Activated CD8-positive, alpha-beta memory T cell treated with anti-CD3 and anti-CD28 coated beads for 24 hours (primary cell): ENCODE data around the gene GORASP2.
"Not testable (repeated sequence)": the region's sequence is repeated elsewhere in the genome, so short reads cannot be mapped to it uniquely, and the experiment has no call there.

ENCODE experiments used
- DNase-seq: peaks from one replicate; pipeline ENCODE4 v3.0.0-alpha.2; 2020

Gene GORASP2

DNA sequence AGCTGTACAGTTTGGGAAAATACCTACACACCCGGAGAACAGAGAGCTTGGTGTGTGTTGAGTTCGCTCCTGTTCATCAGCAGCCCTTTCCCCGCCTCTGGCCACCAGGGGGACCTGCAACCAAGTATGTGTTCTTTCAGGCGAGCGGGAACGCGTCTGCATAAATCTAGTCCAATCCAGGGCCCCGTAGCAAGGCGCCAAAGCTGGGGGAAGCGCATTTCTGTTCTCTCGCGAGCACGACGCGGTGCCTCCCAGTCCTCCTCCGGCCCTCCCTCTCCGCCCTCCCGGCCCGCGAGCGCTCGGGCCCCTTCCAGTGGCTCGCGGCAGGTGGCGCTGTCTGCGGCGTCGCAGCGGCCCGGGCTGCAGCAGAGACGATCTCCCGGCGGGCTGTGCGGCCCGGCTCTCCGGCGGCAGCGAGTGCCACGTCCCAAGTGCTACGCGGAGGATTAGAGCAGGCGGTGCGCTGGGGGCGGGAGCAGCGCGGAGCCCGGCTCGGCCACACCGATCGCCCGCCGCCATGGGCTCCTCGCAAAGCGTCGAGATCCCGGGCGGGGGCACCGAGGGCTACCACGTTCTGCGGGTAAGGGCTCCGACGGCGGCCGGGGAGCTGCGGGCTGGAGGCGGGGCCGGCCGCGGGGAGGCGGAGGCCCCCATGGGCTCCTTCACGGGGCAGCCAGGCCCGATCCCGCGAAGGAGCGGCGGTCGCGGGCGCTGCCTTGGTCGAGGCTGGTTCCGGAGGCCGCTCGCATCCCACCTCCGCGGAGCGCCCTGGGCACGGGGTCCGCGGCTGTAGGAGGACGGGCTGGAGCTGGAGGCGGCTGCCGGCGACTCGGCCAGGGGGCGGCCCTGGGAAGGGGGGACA is at the start of gene GORASP2:
TSS of gene GORASP2 (plus strand) at position 430 of the 862 bp plus-strand sequence. CDS start at position 518, 88 bp downstream.
- peak; percentile 97 for DNase-seq

- no peak for DNase-seq
These were observed 47.2 kb upstream of the GORASP2 start for GRCh38 chr2:170881840-170882239.

GRCh38 chr2:170882758-170883157 is 46.3 kb upstream of the GORASP2 start:
- DNase-seq: no peak

DNA sequence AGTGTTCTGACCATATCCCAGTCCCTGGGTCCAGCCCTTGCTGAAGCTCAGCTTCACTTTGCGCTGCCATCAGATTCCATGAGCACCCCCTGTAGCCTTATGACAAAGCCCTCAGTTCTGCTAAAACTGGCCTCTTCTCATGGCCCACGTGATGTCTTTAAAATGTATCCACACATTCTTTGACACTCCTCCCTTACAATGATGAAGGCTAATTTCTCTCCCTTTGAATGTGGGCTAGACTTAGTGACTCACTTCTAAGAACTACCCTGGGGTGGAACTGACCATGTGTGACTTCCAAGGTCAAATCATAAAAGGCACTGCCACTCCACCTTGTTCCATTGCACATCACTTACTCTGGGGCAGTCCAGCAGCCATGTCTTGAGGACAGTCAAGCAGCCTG is 45.4 kb upstream of the GORASP2 start:
- no peak for DNase-seq

- no peak for DNase-seq
These were observed 43.8 kb upstream of the GORASP2 start for GRCh38 chr2:170885130-170885791.

DNA sequence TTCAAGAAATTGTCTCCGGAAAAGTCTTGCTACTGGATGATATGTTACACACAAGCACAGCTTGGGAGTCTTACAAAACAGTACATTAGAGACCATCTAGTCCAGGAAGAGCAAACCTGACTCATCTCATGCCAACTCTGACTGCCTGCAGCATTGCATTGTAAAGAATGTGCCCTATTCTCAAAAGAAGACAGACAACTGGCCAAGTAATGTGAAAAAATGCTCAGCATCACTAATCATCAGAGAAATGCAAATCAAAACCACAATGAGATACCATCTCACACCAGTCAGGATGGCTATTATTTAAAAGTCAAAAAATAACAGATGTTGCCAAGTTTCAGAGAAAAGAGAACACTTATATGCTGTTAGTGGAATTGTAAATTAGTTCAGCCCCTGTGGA is 42.7 kb upstream of the GORASP2 start:
- no peak for DNase-seq

GRCh38 chr2:170887496-170887895 is 41.6 kb upstream of the GORASP2 start:
- DNase-seq: no peak

DNA sequence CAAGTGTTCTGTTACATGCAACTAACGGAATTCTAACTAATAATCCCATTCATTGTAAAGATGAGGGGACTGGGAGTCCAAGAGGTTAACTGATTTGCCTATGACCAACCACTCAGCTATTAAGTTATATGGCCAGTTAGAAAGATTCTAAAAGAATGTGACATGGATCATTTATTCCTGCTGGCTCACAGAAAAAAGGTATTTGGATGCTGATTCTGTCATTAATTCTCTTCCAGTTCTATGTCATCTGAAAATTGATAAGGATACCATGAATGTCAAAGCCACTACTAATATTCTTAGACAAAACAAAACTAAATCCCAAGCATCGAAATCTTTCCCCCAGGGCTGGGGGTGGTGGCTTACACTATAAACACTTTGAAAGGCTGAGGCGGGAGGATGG is 41.2 kb upstream of the GORASP2 start:
- DNase-seq: no peak

DNA sequence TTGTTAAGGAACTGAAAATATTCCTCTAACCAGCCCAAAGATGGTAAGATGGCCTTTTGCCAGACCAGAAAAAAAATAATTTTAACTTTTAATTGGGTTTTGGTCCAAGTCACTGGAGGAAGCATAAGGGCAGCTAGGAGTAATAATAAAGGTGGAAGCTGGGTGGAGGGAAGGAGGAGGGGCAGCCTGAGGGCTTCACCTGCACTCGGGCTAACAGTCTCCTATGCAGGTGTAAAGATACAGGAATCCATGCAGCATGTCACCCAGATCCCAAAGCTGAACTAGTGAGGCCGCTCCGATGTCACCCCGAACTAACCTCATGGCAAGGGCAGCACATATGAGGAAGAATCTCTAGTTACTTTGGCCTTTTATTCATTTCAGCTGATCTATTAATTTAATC is 37.2 kb upstream of the GORASP2 start:
- no peak for DNase-seq

DNA sequence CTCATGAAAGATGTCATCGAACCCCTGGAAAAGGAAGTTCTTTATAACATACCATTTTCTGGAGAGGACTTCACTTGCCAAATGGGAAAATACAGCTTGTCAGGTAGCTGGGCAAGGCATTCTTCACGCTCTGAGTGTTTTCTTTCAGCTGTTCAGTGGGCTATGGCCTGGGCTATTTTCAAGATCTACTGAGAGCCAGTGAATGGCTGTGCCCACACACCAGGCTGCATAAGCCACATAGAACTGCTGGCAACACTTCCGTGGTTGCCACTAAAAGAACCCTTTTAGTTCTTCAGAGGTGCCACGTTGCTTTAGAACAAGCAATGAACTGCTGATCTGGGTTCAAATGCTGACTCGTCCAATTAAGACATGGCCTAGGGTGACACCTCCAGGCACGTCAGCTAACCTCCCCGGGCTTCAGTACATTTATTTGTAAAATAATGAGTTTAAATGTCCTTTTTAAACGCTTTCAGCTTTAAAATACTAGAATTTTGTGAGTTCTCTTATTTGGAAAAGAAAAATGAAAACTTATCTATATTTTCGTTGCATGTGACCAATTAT is 36.6 kb upstream of the GORASP2 start:
- no peak for DNase-seq

DNA sequence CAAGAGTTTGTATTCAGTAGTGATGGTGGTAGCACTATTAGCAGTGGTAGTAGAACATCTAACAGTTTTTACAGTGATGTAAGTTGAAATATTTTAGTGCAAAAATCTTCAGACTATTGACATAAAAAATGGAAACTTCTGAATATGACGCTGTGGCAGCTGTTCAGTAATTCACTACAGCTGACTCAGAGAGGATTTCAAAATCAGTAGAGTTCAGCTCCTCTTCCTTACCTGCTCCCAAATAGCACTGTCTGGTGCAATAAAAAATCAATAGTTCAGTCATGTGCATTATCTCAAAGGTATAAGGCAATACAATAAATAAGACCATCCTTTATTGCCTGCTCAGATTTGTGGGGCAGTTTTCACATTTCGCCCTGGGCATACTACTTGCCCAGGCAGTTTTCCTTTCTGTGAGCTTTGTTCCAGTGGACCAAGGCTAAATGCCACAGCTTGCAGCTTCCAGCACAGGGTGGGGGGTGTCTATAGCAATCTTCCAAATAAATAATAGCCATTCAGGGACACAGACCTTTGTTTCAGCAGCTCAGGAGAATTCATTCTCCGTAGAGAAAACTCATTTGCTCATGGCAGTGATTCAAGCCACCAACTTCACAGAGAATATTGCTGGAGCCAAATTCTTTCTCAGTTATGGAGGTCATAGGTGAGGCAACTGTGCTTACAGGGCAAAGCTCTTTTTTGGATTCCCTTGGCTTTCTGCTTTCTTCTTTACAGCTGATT is 33.9 kb upstream of the GORASP2 start:
- DNase-seq: no peak

GRCh38 chr2:170896622-170897021 is 32.4 kb upstream of the GORASP2 start:
- DNase-seq: no peak

- no peak for DNase-seq
These were observed 31.9 kb upstream of the GORASP2 start for GRCh38 chr2:170897108-170897507.

DNA sequence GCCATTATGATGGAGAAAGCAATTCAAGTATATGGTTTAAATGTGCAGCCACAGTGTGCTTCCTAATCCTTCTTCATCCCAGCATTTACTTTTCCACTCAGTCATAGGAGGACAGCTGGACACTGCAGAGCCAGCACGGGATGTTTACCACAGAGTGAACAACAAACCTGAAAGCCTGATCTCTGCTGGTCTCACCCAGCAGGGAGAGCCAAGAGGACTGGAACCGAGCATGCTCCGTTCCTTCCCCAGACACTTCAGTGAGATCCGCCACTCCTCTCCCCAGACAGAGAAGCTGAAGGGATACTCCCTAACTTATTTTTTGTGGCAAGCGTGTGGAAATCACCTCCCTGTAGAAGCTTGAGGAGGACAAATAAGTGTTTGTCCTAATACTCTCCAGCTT is 23.2 kb upstream of the GORASP2 start:
- DNase-seq: no peak

DNA sequence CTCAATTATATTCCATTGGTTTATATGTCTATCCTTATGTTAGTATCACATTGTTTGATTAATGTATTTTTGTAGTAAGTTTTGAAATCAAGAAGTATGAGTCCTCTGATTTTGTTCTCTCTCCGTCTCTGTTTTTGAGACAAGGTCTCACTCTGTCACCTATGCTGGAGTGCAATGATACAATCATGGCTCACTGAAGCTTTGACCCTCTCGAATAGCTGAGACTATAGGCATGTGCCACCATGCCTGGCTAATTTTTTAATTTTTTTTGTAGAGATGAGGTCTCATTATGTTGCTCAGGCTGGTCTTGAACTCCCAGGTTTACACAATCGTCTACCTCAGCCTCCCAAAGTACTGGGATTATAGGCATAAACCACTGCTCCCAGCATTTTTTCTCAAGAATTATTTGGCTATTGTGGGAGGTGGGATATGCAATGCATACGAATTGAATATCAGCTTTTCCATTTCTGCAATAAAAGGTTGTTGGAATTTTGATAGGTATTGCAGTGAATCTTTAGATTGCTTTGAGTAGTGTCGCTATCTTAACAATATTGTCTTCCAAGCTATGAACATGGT is 17.7 kb upstream of the GORASP2 start:
- no peak for DNase-seq

GRCh38 chr2:170914994-170915666 is 13.9 kb upstream of the GORASP2 start:
- not testable (repeated sequence) for DNase-seq

DNA sequence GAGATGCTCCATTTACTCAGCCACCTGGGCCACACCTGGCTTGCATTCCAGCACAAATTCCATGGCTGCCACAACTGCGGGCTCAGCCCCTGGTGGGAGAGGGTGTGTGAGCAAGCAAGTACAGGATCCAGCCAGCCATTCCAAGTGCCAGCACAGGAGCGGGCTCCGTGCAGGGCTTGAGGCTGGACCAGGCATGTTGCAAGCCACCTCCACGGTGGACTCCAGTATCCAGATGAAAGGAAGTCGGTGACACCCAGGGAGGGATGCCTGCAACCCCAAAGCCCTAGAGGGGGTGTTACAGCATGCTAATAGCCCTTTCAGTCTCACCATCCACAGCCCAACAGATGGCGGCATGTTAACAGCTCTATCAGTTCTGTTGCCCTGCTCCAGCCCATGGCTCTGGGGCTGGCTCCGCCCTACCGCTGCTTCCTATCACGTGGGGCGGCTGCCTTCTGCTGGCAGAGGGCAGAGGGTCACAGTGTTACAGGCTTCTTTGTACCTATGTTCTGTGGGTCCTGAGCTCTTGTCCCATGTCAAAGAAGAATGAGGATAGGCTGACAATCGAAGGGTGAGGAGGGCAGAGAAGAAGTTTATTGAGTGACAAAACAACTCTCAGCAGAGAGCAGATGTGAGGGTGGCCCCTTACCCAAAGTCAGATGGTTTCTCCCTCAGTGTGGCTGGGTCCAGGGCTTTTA is 11.7 kb upstream of the GORASP2 start:
- no peak for DNase-seq

GRCh38 chr2:170917957-170918356 is 11.1 kb upstream of the GORASP2 start:
- DNase-seq: no peak

GRCh38 chr2:170921873-170922272 is 7.2 kb upstream of the GORASP2 start:
- DNase-seq: not testable (repeated sequence)

DNA sequence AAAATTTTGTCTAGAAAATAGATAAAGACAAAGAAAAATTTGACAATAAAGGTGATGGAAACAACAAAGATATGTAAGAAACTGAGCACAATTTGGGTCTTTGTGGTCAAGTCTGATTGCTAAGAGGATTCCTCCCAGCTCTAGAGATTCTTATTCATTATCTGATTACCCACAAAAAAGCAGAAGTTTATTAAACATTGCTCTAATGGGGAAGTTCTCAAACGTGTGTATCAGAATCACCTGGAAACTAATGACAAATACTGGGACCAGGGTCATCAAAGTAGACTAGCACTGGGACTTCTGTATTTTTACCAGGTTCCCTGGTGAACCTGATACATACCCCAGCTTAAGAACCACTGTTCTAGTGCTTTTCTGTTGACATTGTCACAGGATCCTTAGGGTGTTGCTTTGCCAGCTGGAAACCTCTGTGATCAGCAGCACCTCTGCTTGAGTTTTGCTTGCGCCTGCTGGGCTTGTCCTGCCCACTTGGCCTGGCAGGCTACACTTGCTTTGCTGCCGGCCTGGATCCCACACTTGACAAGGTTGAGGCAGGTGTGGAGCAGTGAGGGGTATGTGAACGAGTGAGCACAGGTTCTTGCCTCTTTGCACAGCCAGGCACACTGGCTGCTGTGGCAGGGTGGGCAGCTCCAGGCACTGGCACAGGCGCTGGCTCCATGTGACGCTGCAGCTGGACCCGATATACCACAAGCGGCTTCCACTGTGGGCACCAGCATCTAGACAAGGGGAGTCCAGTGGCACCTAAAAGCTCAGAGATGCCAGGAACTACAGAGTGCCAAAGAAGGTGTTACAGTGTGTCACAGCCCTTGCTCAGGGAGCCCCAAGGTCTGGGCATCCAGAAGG is 6.2 kb upstream of the GORASP2 start:
- no peak for DNase-seq

DNA sequence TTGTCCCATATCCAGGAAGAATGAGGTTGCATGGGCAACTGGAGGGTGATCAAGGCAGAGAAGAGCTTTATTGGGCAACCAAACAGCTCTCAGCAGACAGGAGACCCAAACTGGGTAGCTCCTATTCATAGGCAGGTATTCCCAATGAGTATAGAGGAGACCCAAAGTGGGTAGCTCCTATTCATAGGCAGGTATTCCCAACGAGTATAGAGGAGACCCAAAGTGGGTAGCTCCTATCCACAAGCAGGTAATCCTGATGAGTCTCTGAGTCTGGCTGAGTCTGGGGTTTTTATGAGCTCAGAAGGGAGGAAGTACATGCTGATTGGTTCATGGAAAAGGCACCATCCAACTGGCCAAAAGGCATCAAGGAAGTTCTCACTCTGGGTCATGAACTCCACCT is 5.3 kb upstream of the GORASP2 start:
- no peak for DNase-seq
